K562 (cell line): Measurements from ENCODE around the gene SEPTIN2. TPM values are rescaled to one million over a fixed set of nuclear protein-coding genes. Genes with fewer than 3 reads are reported as not detected.

ENCODE experiments used
- polyA plus RNA-seq, 8 experiments: library from polyadenylated mRNA; depleted of rRNA in 4 of 8; stranded (reverse) in 5 of 8; unstranded in 3 of 8; fragments of >200 nt; fragmentation: Nextera tagmentation in 2 of 8; fragmentation: Illumina TruSeq in 1 of 8; extraction: Ambion mirVana in 2 of 8; extraction: Trizol in 1 of 8; gene quantifications; 2 replicates each; pipeline versions ENCODE4 v1.2.1 to v1.2.3, GENCODE V29; 2011 to 2014; ENCODE audit warnings: inconsistent platforms in 1 of 8, missing spikeins in 1 of 8
- total RNA-seq, 7 experiments: library from RNA; depleted of rRNA in 6 of 7; stranded (reverse); fragments of >200 nt in 6 of 7; fragmentation: Illumina TruSeq in 2 of 7; extraction: Trizol in 2 of 7; gene quantifications; 2 replicates each; pipeline versions ENCODE4 v1.2.1 to v1.2.3, GENCODE V29; 2011 to 2021; ENCODE audit warnings: low replicate concordance in 1 of 7
- TF ChIP-seq, protein P1 (sequence below), 2 experiments: fragments of 450-650 bp in 1 of 2; sonication (generic) in 1 of 2; formaldehyde crosslinking in 1 of 2; IDR thresholded peaks; 2 replicates each; pipeline versions ENCODE4 v1.7.1 to v1.9.0; 2016 to 2022; ENCODE audit warnings: inconsistent platforms in 1 of 2, mild to moderate bottlenecking in 1 of 2, missing genetic modification reagents in 1 of 2

SEPTIN2 gene
- total and polyA plus RNA-seq, 9 of the 15 experiments (the other 6 are each of a cell fraction or from before 2014, with no cell fraction given): 121 to 367 (median 166) TPM

DNA sequence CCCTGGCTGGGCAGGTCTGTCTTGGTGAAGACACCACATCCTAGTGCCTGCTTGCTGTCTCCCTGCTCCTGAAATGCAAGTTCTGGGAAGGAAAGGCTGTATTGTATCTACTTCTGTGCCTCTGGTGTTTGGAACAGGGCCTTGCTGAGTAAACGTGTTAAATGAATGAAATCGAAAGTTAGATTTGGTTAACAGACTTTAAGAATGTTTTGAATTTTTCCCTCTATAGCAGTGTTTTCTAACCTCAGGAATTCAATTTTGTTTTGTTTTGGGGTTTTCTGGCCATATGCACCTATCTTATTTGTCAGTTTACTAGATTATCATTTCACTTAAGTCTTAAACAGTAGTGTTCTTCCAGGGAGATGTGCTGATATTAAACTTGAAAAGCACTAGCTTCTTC is 61.1 kb downstream of the SEPTIN2 start (continued):
- TF ChIP-seq, protein P1, sequence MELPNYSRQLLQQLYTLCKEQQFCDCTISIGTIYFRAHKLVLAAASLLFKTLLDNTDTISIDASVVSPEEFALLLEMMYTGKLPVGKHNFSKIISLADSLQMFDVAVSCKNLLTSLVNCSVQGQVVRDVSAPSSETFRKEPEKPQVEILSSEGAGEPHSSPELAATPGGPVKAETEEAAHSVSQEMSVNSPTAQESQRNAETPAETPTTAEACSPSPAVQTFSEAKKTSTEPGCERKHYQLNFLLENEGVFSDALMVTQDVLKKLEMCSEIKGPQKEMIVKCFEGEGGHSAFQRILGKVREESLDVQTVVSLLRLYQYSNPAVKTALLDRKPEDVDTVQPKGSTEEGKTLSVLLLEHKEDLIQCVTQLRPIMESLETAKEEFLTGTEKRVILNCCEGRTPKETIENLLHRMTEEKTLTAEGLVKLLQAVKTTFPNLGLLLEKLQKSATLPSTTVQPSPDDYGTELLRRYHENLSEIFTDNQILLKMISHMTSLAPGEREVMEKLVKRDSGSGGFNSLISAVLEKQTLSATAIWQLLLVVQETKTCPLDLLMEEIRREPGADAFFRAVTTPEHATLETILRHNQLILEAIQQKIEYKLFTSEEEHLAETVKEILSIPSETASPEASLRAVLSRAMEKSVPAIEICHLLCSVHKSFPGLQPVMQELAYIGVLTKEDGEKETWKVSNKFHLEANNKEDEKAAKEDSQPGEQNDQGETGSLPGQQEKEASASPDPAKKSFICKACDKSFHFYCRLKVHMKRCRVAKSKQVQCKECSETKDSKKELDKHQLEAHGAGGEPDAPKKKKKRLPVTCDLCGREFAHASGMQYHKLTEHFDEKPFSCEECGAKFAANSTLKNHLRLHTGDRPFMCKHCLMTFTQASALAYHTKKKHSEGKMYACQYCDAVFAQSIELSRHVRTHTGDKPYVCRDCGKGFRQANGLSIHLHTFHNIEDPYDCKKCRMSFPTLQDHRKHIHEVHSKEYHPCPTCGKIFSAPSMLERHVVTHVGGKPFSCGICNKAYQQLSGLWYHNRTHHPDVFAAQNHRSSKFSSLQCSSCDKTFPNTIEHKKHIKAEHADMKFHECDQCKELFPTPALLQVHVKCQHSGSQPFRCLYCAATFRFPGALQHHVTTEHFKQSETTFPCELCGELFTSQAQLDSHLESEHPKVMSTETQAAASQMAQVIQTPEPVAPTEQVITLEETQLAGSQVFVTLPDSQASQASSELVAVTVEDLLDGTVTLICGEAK (IDR thresholded peaks at IDR 0.05): no peak
- TF ChIP-seq, protein P1 (CRISPR knock-in tag; IDR thresholded peaks at IDR 0.05): no peak
